ENCODE results near the gene RPL37A.
"Not testable (repeated sequence)": the region's sequence is repeated elsewhere in the genome, so short reads cannot be mapped to it uniquely, and the experiment has no call there.

RPL37A gene

DNA sequence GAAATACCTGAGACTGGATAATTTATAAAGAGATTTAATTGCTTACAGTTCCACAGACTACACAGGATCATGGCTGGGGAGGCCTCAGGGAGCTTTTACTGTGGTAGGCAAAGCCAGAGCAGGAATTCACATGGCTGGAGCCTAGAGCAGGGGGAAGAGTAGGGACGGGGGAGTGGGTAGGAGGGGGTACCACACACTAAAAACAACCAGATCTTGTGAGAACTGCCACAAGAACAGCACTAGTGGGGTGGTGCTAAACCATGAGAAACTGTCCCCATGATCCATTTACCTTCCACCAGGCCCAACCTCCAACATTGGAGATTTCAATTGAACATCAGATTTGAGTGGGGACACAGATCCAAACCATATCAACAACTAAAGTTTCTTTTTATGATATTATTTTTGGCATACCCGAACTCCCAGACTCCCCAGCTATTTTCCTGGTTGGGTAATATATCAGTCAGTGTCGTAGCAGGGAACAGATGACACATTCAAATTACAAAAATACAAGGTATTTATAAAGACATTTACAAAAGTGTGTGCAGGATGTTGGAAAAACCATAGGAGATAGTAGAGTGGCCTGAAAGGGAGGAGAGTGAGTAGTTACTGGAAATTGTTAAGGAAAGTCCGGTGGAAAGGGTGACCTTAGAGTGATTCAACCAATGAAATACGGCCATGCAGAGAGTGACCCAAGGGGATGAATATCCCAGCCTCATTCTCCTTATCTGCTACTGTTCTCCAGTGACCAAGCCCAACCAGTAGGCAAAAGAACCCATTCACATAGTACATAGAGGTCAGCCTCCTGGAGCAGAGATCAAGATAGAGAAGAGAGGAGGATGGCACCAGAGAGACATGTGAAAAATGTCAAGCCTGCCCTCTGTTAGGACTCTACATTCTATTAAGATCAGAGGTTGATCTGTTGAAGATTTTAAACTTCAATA lies 8.8 kb downstream of the RPL37A start:
- in situ Hi-C loops (cut with HindIII; ENCODE audit: low pct_unique_long_range_greater_than_20kb, low sequenced_read_pairs), result no loop called here
- DNase-seq (ENCODE audit: low read depth in 1 of 2, low spot score in 1 of 2), result no peak

DNA sequence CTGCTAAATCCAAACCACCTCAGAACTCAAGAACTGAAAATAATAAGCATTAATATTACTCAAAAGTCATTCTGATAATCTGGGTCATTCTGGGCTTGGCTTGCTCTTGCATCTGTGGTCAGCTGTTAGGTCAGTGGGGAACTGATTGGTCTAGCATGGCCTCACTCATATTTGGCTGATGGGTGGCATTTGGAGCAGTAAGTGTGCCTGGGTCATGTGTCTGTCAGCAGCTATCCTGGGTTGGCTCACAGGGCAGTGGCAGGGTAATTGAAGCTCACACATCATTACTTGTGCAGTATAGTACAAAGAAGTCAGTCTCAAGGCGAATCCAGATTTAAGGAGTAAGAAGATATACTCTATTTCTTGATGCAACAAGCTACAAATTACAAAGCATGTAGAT lies 9.6 kb downstream of the RPL37A start:
- DNase-seq (ENCODE audit: low read depth in 1 of 2, low spot score in 1 of 2), result no peak
- in situ Hi-C loops (cut with HindIII; ENCODE audit: low pct_unique_long_range_greater_than_20kb, low sequenced_read_pairs), result no loop called here
- TF ChIP-seq JUND (IDR thresholded peaks at IDR 0.05; ENCODE audit: low read depth), result no peak

More for the DNA sequence above, 8.8 kb downstream of the RPL37A start:
- no peak for TF ChIP-seq JUND (IDR thresholded peaks at IDR 0.05; ENCODE audit: low read depth)

- peak in 1 of 2 experiments; percentile 62 for DNase-seq (ENCODE audit: low read depth in 1 of 2, low spot score in 1 of 2)
- in situ Hi-C loops (cut with HindIII; ENCODE audit: low pct_unique_long_range_greater_than_20kb, low sequenced_read_pairs), result no loop called here
- TF ChIP-seq JUND (IDR thresholded peaks at IDR 0.05; ENCODE audit: low read depth), result no peak
Observed at GRCh38 chr2:216516730-216517350, 18.2 kb downstream of the RPL37A start.

- DNase-seq (ENCODE audit: low read depth in 1 of 2, low spot score in 1 of 2), result no peak
- in situ Hi-C loops (cut with HindIII; ENCODE audit: low pct_unique_long_range_greater_than_20kb, low sequenced_read_pairs), result no loop called here
- TF ChIP-seq JUND (IDR thresholded peaks at IDR 0.05; ENCODE audit: low read depth), result no peak
Observed at GRCh38 chr2:216517447-216518225, 19.0 kb downstream of the RPL37A start.

- DNase-seq (ENCODE audit: low read depth in 1 of 2, low spot score in 1 of 2); in situ Hi-C loops (cut with HindIII; ENCODE audit: low pct_unique_long_range_greater_than_20kb, low sequenced_read_pairs): not testable (repeated sequence)
Observed at GRCh38 chr2:216518566-216519119, 20.0 kb downstream of the RPL37A start.

- in situ Hi-C loops (cut with HindIII; ENCODE audit: low pct_unique_long_range_greater_than_20kb, low sequenced_read_pairs), result no loop called here
- TF ChIP-seq JUND (IDR thresholded peaks at IDR 0.05; ENCODE audit: low read depth), result no peak
- peak in 1 of 2 experiments; percentile 84 for DNase-seq (ENCODE audit: low read depth in 1 of 2, low spot score in 1 of 2)
Observed at GRCh38 chr2:216519154-216519762, 20.6 kb downstream of the RPL37A start.

DNA sequence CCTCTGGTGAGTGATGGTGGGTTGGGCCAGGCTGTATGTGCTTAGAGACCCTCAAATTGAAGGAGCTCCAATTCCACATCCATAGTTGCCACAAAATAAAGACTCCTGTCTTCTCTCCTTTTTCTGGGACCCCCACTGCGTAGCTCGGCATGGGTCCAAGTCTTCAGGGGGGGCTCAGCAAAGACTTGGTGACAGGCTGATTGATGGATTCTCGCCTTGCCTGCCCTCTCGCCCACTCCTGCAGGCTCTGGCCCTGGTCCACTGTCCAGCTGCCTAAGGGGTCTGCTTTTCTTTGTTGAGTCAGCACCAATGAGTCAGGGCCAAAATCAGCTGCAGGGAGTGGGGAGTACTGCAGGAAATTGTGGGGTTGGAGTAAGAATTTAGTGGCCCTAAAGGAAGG lies 21.5 kb downstream of the RPL37A start:
- DNase-seq (ENCODE audit: low read depth in 1 of 2, low spot score in 1 of 2), result no peak
- no peak for TF ChIP-seq JUND (IDR thresholded peaks at IDR 0.05; ENCODE audit: low read depth)
- in situ Hi-C loops (cut with HindIII; ENCODE audit: low pct_unique_long_range_greater_than_20kb, low sequenced_read_pairs), result no loop called here

GRCh38 chr2:216522892-216523502 lies 24.4 kb downstream of the RPL37A start:
- DNase-seq (ENCODE audit: low read depth in 1 of 2, low spot score in 1 of 2), result no peak
- in situ Hi-C loops (cut with HindIII; ENCODE audit: low pct_unique_long_range_greater_than_20kb, low sequenced_read_pairs), result no loop called here

DNA sequence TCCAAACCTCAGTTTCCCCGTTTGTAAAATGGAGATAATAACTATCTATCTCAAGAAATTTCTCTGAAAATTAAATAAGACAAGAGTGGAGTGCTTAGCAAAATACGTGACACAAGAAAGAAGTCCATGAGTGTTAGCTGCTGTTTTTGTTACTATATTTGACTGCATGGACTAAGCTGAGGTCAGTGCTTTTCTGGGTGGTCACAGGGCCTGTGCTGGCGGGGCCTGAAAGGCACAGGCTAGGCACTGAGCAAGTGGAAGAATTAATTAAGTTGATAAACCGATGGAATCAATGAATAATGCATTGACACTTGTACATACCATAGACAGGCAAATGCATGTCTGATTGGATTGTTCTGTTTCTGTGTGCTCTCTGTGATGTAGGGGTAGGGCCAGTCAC lies 27.3 kb downstream of the RPL37A start:
- in situ Hi-C loops (cut with HindIII; ENCODE audit: low pct_unique_long_range_greater_than_20kb, low sequenced_read_pairs), result no loop called here
- TF ChIP-seq JUND (IDR thresholded peaks at IDR 0.05; ENCODE audit: low read depth), result no peak
- no peak for DNase-seq (ENCODE audit: low read depth in 1 of 2, low spot score in 1 of 2)

More at GRCh38 chr2:216522892-216523502, 24.4 kb downstream of the RPL37A start:
- TF ChIP-seq JUND (IDR thresholded peaks at IDR 0.05; ENCODE audit: low read depth), result no peak

DNA sequence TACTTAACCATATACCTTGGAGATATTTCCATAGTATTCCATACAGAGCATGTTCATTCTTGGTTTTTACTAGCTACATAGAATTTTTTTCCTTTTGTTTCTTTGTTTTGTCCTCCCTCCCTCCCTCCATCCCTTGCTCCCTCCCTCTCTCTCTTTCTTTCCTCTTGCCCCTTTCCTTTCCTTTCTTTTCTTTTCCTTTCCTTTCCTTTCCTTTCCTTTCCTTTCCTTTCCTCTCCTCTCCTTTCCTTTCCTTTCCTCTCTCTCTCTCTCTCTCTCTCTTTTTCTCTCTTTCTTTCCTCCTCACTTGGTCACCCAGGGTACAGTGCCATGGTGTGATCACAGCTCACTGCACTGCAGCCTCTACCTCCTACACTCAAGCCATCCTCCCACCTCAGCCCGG lies 28.3 kb downstream of the RPL37A start:
- TF ChIP-seq JUND (IDR thresholded peaks at IDR 0.05; ENCODE audit: low read depth), result no peak
- in situ Hi-C loops (cut with HindIII; ENCODE audit: low pct_unique_long_range_greater_than_20kb, low sequenced_read_pairs), result no loop called here
- DNase-seq (ENCODE audit: low read depth in 1 of 2, low spot score in 1 of 2), result no peak

DNA sequence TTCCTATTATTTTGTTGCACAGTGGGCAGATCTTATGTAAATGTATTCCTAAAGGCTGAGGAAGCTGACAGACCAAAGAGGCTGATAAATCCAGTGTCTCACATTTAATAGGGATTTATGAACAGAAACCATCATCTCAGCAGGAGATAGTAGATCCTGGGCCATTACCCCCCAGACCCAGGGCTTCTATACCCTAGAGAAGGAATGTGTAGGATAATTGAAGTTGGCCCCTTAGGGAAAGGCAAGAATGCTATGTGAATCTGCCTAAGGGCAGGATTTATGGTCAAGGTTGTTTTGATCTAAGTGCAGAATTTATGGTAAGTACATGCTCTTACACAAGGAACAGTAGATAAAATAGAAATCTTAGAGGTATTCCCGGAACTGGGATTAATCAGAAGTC lies 29.0 kb downstream of the RPL37A start:
- no peak for DNase-seq (ENCODE audit: low read depth in 1 of 2, low spot score in 1 of 2)
- in situ Hi-C loops (cut with HindIII; ENCODE audit: low pct_unique_long_range_greater_than_20kb, low sequenced_read_pairs), result no loop called here
- TF ChIP-seq JUND (IDR thresholded peaks at IDR 0.05; ENCODE audit: low read depth), result no peak

DNA sequence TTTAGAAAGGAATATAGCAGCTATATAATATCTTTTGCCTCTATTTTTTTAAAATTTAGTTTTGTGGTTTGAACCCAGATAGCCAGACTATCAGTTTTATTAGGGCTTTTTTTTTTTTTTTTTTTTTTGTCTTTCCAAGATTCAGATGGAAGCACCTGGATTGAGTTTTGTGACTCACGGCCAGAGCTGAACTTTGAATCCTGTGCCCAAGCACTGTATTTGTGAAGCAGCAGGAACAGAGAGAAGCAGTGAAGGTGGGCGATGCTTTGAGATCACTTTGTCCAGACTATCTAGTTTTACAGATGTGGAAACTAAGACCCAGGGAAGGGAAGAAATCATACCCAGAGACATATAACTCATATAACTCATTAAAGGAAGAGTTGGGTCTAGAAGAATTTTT lies 33.9 kb downstream of the RPL37A start:
- in situ Hi-C loops (cut with HindIII; ENCODE audit: low pct_unique_long_range_greater_than_20kb, low sequenced_read_pairs), result no loop called here
- no peak for TF ChIP-seq JUND (IDR thresholded peaks at IDR 0.05; ENCODE audit: low read depth)

More for the DNA sequence above, 33.9 kb downstream of the RPL37A start:
- no peak for DNase-seq (ENCODE audit: low read depth in 1 of 2, low spot score in 1 of 2)

Measured in T47D (cell line).